Measurements from ENCODE around the gene RPL38. TPM values are rescaled to one million over a fixed set of nuclear protein-coding genes. Genes with fewer than 3 reads are reported as not detected.

The RPL38 gene
- total RNA-seq, 1 donor: 976 TPM

GRCh38 chr17:74241431-74241830 lies 38.0 kb downstream of the RPL38 start:
- no peaks in the 10 kb centered on the region for H3K27me3 ChIP-seq (ENCODE audit: insufficient read depth, low read length)
- H3K4me3 ChIP-seq (ENCODE audit: low read length): no peak overlapping the region
- H3K9me3 ChIP-seq (ENCODE audit: low read depth, low read length): no peaks in the 10 kb centered on the region
- peaks cover 11% of the 10 kb centered on the region for H3K4me1 ChIP-seq (ENCODE audit: insufficient read depth, low read length)

GRCh38 chr17:74241847-74242246 lies 38.4 kb downstream of the RPL38 start:
- no peaks in the 10 kb centered on the region for H3K9me3 ChIP-seq (ENCODE audit: low read depth, low read length)
- H3K27me3 ChIP-seq (ENCODE audit: insufficient read depth, low read length): no peaks in the 10 kb centered on the region
- peaks cover 11% of the 10 kb centered on the region for H3K4me1 ChIP-seq (ENCODE audit: insufficient read depth, low read length)
- no peak overlapping the region for H3K4me3 ChIP-seq (ENCODE audit: low read length)

GRCh38 chr17:74243013-74243755 lies 39.7 kb downstream of the RPL38 start:
- Histone ChIP-seq H3K9me3 (ENCODE audit: low read depth, low read length) (no peaks in the 10 kb centered on the region), H3K4me3 (ENCODE audit: low read length) (no peak overlapping the region), H3K4me1 (ENCODE audit: insufficient read depth, low read length) (peaks cover 11% of the 10 kb centered on the region), H3K27me3 (ENCODE audit: insufficient read depth, low read length) (no peaks in the 10 kb centered on the region)

GRCh38 chr17:74244128-74244527 lies 40.6 kb downstream of the RPL38 start:
- Histone ChIP-seq H3K4me3 (ENCODE audit: low read length) (no peak overlapping the region), H3K27me3 (ENCODE audit: insufficient read depth, low read length) (no peaks in the 10 kb centered on the region), H3K9me3 (ENCODE audit: low read depth, low read length) (no peaks in the 10 kb centered on the region), H3K4me1 (ENCODE audit: insufficient read depth, low read length) (peaks cover 7% of the 10 kb centered on the region)

- Histone ChIP-seq H3K4me3 (ENCODE audit: low read length) (no peak overlapping the region), H3K27me3 (ENCODE audit: insufficient read depth, low read length) (no peaks in the 10 kb centered on the region), H3K4me1 (ENCODE audit: insufficient read depth, low read length) (peaks cover 4% of the 10 kb centered on the region), H3K9me3 (ENCODE audit: low read depth, low read length) (no peaks in the 10 kb centered on the region)
These were observed 41.1 kb downstream of the RPL38 start for GRCh38 chr17:74244548-74244947.

- no peaks in the 10 kb centered on the region for H3K9me3 ChIP-seq (ENCODE audit: low read depth, low read length)
- no peaks in the 10 kb centered on the region for H3K27me3 ChIP-seq (ENCODE audit: insufficient read depth, low read length)
- peaks cover 3% of the 10 kb centered on the region for H3K4me1 ChIP-seq (ENCODE audit: insufficient read depth, low read length)
- no peak overlapping the region for H3K4me3 ChIP-seq (ENCODE audit: low read length)
These were observed 41.8 kb downstream of the RPL38 start for GRCh38 chr17:74245145-74245831.

GRCh38 chr17:74245871-74246270 lies 42.4 kb downstream of the RPL38 start:
- H3K27me3 ChIP-seq (ENCODE audit: insufficient read depth, low read length): no peaks in the 10 kb centered on the region
- no peaks in the 10 kb centered on the region for H3K9me3 ChIP-seq (ENCODE audit: low read depth, low read length)
- peaks cover 3% of the 10 kb centered on the region for H3K4me1 ChIP-seq (ENCODE audit: insufficient read depth, low read length)
- H3K4me3 ChIP-seq (ENCODE audit: low read length): no peak overlapping the region

GRCh38 chr17:74249590-74250270 lies 46.3 kb downstream of the RPL38 start:
- H3K9me3 ChIP-seq (ENCODE audit: low read depth, low read length): no peaks in the 10 kb centered on the region
- no peaks in the 10 kb centered on the region for H3K4me1 ChIP-seq (ENCODE audit: insufficient read depth, low read length)
- no peak overlapping the region for H3K4me3 ChIP-seq (ENCODE audit: low read length)
- no peaks in the 10 kb centered on the region for H3K27me3 ChIP-seq (ENCODE audit: insufficient read depth, low read length)

- H3K4me3 ChIP-seq (ENCODE audit: low read length): no peak overlapping the region
- H3K27me3 ChIP-seq (ENCODE audit: insufficient read depth, low read length): no peaks in the 10 kb centered on the region
- no peaks in the 10 kb centered on the region for H3K4me1 ChIP-seq (ENCODE audit: insufficient read depth, low read length)
- H3K9me3 ChIP-seq (ENCODE audit: low read depth, low read length): no peaks in the 10 kb centered on the region
These were observed 47.0 kb downstream of the RPL38 start for GRCh38 chr17:74250324-74250995.

GRCh38 chr17:74251051-74251450 lies 47.6 kb downstream of the RPL38 start:
- no peak overlapping the region for H3K4me3 ChIP-seq (ENCODE audit: low read length)
- H3K27me3 ChIP-seq (ENCODE audit: insufficient read depth, low read length): no peaks in the 10 kb centered on the region
- no peaks in the 10 kb centered on the region for H3K9me3 ChIP-seq (ENCODE audit: low read depth, low read length)
- H3K4me1 ChIP-seq (ENCODE audit: insufficient read depth, low read length): no peaks in the 10 kb centered on the region

GRCh38 chr17:74251569-74251968 lies 48.1 kb downstream of the RPL38 start:
- Histone ChIP-seq H3K4me1 (ENCODE audit: insufficient read depth, low read length) (no peaks in the 10 kb centered on the region), H3K9me3 (ENCODE audit: low read depth, low read length) (no peaks in the 10 kb centered on the region), H3K4me3 (ENCODE audit: low read length) (no peak overlapping the region)

GRCh38 chr17:74252211-74252610 lies 48.7 kb downstream of the RPL38 start:
- H3K9me3 ChIP-seq (ENCODE audit: low read depth, low read length): no peaks in the 10 kb centered on the region
- no peak overlapping the region for H3K4me3 ChIP-seq (ENCODE audit: low read length)
- no peaks in the 10 kb centered on the region for H3K27me3 ChIP-seq (ENCODE audit: insufficient read depth, low read length)
- no peaks in the 10 kb centered on the region for H3K4me1 ChIP-seq (ENCODE audit: insufficient read depth, low read length)

More at GRCh38 chr17:74251569-74251968, 48.1 kb downstream of the RPL38 start:
- no peaks in the 10 kb centered on the region for H3K27me3 ChIP-seq (ENCODE audit: insufficient read depth, low read length)

- no peaks in the 10 kb centered on the region for H3K9me3 ChIP-seq (ENCODE audit: low read depth, low read length)
- no peaks in the 10 kb centered on the region for H3K27me3 ChIP-seq (ENCODE audit: insufficient read depth, low read length)
- H3K4me3 ChIP-seq (ENCODE audit: low read length): no peak overlapping the region
- no peaks in the 10 kb centered on the region for H3K4me1 ChIP-seq (ENCODE audit: insufficient read depth, low read length)
These were observed 49.6 kb downstream of the RPL38 start for GRCh38 chr17:74253036-74253435.

- Histone ChIP-seq H3K27me3 (ENCODE audit: insufficient read depth, low read length) (no peaks in the 10 kb centered on the region), H3K9me3 (ENCODE audit: low read depth, low read length) (no peaks in the 10 kb centered on the region), H3K4me3 (ENCODE audit: low read length) (no peak overlapping the region), H3K4me1 (ENCODE audit: insufficient read depth, low read length) (no peaks in the 10 kb centered on the region)
These were observed 53.8 kb downstream of the RPL38 start for GRCh38 chr17:74257311-74257710.
